MM.1S (cell line): ENCODE data around the gene ZC3H7B.

Experiments
- DNase-seq: peaks from one replicate; pipeline ENCODE4 v3.0.0-alpha.2; 2015
- H2AFZ ChIP-seq: fragments of 300-600 bp; sonication (generic); 2 replicates; pipeline ENCODE4 v1.6.0; 2016; ENCODE audit warnings: antibody characterized with exemption, low read length
- H3F3A ChIP-seq: fragments of 300-600 bp; sonication (generic); 2 replicates; pipeline ENCODE4 v1.6.1; 2016; ENCODE audit warnings: mild to moderate bottlenecking, antibody characterized with exemption, low read length, moderate library complexity, mixed read lengths; ENCODE audit not compliant: insufficient read depth
- H3K27ac ChIP-seq: fragments of 300-600 bp; sonication (generic); 2 replicates; pipeline ENCODE4 v1.5.1; 2016; ENCODE audit warnings: mild to moderate bottlenecking, low read length
- H3K27me3 ChIP-seq: fragments of 300-600 bp; sonication (generic); replicated peaks from 2 replicates; pipeline ENCODE4 v1.6.0; 2016; ENCODE audit warnings: low read length; ENCODE audit not compliant: insufficient read depth
- H3K36me3 ChIP-seq: fragments of 300-600 bp; sonication (generic); replicated peaks from 2 replicates; pipeline ENCODE4 v1.6.1; 2016; ENCODE audit warnings: mild to moderate bottlenecking, low read length, mixed read lengths; ENCODE audit not compliant: insufficient read depth
- H3K4me1 ChIP-seq: fragments of 300-600 bp; sonication (generic); 2 replicates; pipeline ENCODE4 v1.6.1; 2016; ENCODE audit warnings: low read length, mixed read lengths
- H3K4me2 ChIP-seq: fragments of 300-600 bp; sonication (generic); 2 replicates; pipeline ENCODE4 v1.6.0; 2016; ENCODE audit warnings: low read depth, low read length
- H3K4me3 ChIP-seq: fragments of 300-600 bp; sonication (generic); 2 replicates; pipeline ENCODE4 v1.5.1; 2016; ENCODE audit warnings: low read length, mixed read lengths
- H3K79me2 ChIP-seq: fragments of 300-600 bp; sonication (generic); 2 replicates; pipeline ENCODE4 v1.6.1; 2016; ENCODE audit warnings: mixed run types, low read length, mixed read lengths
- H3K9ac ChIP-seq: fragments of 300-600 bp; sonication (generic); 2 replicates; pipeline ENCODE4 v1.6.1; 2016; ENCODE audit warnings: low read length, mixed read lengths
- H3K9me2 ChIP-seq: fragments of 300-600 bp; sonication (generic); replicated peaks from 2 replicates; pipeline ENCODE4 v1.6.1; 2016; ENCODE audit warnings: mild to moderate bottlenecking, low read length, mixed read lengths; ENCODE audit not compliant: insufficient read depth
- H3K9me3 ChIP-seq: fragments of 300-600 bp; sonication (generic); replicated peaks from 2 replicates; pipeline ENCODE4 v1.6.1; 2016; ENCODE audit warnings: mild to moderate bottlenecking, low read length, mixed read lengths; ENCODE audit not compliant: insufficient read depth
- H4K20me1 ChIP-seq: fragments of 300-600 bp; sonication (generic); 2 replicates; pipeline ENCODE4 v1.6.1; 2016; ENCODE audit warnings: mild to moderate bottlenecking, low read length, moderate library complexity, mixed read lengths; ENCODE audit not compliant: insufficient read depth
- CTCF ChIP-seq: fragments of 300-600 bp; sonication (generic); IDR thresholded peaks from 2 replicates; pipeline ENCODE4 v1.5.1; 2016; ENCODE audit warnings: antibody characterized with exemption, low read length, mixed read lengths
- EZH2 ChIP-seq: fragments of 300-600 bp; sonication (generic); optimal IDR thresholded peaks from 2 replicates; pipeline ENCODE3; 2017; ENCODE audit warnings: low read depth, mild to moderate bottlenecking, antibody characterized with exemption, low read length, mixed read lengths
- EZH2phosphoT487 ChIP-seq: fragments of 300-600 bp; sonication (generic); IDR thresholded peaks from 2 replicates; pipeline ENCODE4 v1.6.1; 2018; ENCODE audit warnings: antibody characterized with exemption, low read length

ZC3H7B gene

GRCh38 chr22:41348964-41349484 lies 47.7 kb downstream of the ZC3H7B start:
- TF ChIP-seq CTCF (no peak), EZH2 (no peak), EZH2phosphoT487 (no peak)
- Histone ChIP-seq H3K36me3 (no peaks in the 10 kb centered on the region), H3K27me3 (no peaks in the 10 kb centered on the region), H3K27ac (no peak overlapping the region), H3K4me3 (no peak overlapping the region), H2AFZ (no peak overlapping the region), H3K9ac (no peak overlapping the region), H4K20me1 (no peaks in the 10 kb centered on the region), H3F3A (no peaks in the 10 kb centered on the region), H3K9me2 (no peaks in the 10 kb centered on the region), H3K4me2 (no peak overlapping the region), H3K9me3 (no peaks in the 10 kb centered on the region), H3K4me1 (no peaks in the 10 kb centered on the region), H3K79me2 (no peaks in the 10 kb centered on the region)
- DNase-seq, result no peak

GRCh38 chr22:41350087-41350486 lies 48.8 kb downstream of the ZC3H7B start:
- Histone ChIP-seq H3K4me3 (no peak overlapping the region), H3K4me1 (no peaks in the 10 kb centered on the region), H3F3A (no peaks in the 10 kb centered on the region), H3K9me2 (no peaks in the 10 kb centered on the region), H3K27me3 (no peaks in the 10 kb centered on the region), H3K27ac (no peak overlapping the region), H3K4me2 (no peak overlapping the region), H3K36me3 (no peaks in the 10 kb centered on the region), H3K9ac (no peak overlapping the region), H2AFZ (no peak overlapping the region), H3K79me2 (no peaks in the 10 kb centered on the region), H4K20me1 (no peaks in the 10 kb centered on the region), H3K9me3 (no peaks in the 10 kb centered on the region)
- no peak for DNase-seq
- TF ChIP-seq CTCF (no peak), EZH2phosphoT487 (no peak), EZH2 (no peak)

GRCh38 chr22:41351011-41351410 lies 49.7 kb downstream of the ZC3H7B start:
- no peak overlapping the region for H3K4me2 ChIP-seq
- no peaks in the 10 kb centered on the region for H3K79me2 ChIP-seq
- no peak overlapping the region for H3K9ac ChIP-seq
- no peak overlapping the region for H3K27ac ChIP-seq
- H4K20me1 ChIP-seq, result no peaks in the 10 kb centered on the region
- no peaks in the 10 kb centered on the region for H3K9me2 ChIP-seq
- no peak for DNase-seq
- no peaks in the 10 kb centered on the region for H3K9me3 ChIP-seq
- no peak overlapping the region for H2AFZ ChIP-seq
- TF ChIP-seq EZH2 (no peak), CTCF (no peak), EZH2phosphoT487 (no peak)
- H3K36me3 ChIP-seq, result no peaks in the 10 kb centered on the region
- no peaks in the 10 kb centered on the region for H3K4me1 ChIP-seq
- no peaks in the 10 kb centered on the region for H3K27me3 ChIP-seq
- no peaks in the 10 kb centered on the region for H3F3A ChIP-seq
- no peak overlapping the region for H3K4me3 ChIP-seq
